Peyer's patch (tissue), 4 donors: ENCODE results near the gene CRIM1.

Experiments used
- POLR2A ChIP-seq, 2 donors: fragments of 450-650 bp; IDR thresholded peaks; one replicate each; pipeline ENCODE4 v1.5.1; 2017; ENCODE audit warnings: antibody characterized with exemption in 2 of 2, mild to moderate bottlenecking in 2 of 2, moderate library complexity in 2 of 2
- TF ChIP-seq, protein P1 (sequence below), 6 experiments: fragments of 450-650 bp in 4 of 6; fragments of 200-600 bp in 2 of 6; sonication (generic) in 1 of 6; IDR thresholded peaks; one replicate each; pipeline ENCODE4 v1.5.1; 2017 to 2019; ENCODE audit warnings: antibody characterized with exemption in 6 of 6, mild to moderate bottlenecking in 3 of 6, moderate library complexity in 1 of 6

GRCh38 chr2:36423619-36424120, 68.1 kb downstream of the CRIM1 start:
- TF ChIP-seq POLR2A (IDR thresholded peaks at IDR 0.05): no peak
- TF ChIP-seq, protein P1, sequence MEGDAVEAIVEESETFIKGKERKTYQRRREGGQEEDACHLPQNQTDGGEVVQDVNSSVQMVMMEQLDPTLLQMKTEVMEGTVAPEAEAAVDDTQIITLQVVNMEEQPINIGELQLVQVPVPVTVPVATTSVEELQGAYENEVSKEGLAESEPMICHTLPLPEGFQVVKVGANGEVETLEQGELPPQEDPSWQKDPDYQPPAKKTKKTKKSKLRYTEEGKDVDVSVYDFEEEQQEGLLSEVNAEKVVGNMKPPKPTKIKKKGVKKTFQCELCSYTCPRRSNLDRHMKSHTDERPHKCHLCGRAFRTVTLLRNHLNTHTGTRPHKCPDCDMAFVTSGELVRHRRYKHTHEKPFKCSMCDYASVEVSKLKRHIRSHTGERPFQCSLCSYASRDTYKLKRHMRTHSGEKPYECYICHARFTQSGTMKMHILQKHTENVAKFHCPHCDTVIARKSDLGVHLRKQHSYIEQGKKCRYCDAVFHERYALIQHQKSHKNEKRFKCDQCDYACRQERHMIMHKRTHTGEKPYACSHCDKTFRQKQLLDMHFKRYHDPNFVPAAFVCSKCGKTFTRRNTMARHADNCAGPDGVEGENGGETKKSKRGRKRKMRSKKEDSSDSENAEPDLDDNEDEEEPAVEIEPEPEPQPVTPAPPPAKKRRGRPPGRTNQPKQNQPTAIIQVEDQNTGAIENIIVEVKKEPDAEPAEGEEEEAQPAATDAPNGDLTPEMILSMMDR (IDR thresholded peaks at IDR 0.05): no peak
